CD4-positive, alpha-beta T cell treated with Interferon alpha-2 for 1 hour (primary cell): ENCODE measurements around the gene MAGOHB.
"Not testable (repeated sequence)": the region's sequence is repeated elsewhere in the genome, so short reads cannot be mapped to it uniquely, and the experiment has no call there.

Experiments used
- DNase-seq, 2 donors: peaks; one replicate each; pipeline ENCODE4 v3.0.0-alpha.2; 2020 to 2022

Gene MAGOHB

GRCh38 chr12:10612110-10612509 is 1.3 kb downstream of the MAGOHB start:
- DNase-seq, result no peak

GRCh38 chr12:10611258-10611657 is 2.2 kb downstream of the MAGOHB start:
- not testable (repeated sequence) for DNase-seq

- no peak for DNase-seq
These were observed 3.2 kb downstream of the MAGOHB start for GRCh38 chr12:10610188-10610587.

- no peak for DNase-seq
These were observed 5.4 kb downstream of the MAGOHB start for GRCh38 chr12:10607885-10608458.

GRCh38 chr12:10601860-10602259 is 11.5 kb downstream of the MAGOHB start:
- no peak for DNase-seq

- peak in 1 of 2 donors; percentile 27 for DNase-seq
These were observed 12.4 kb downstream of the MAGOHB start for GRCh38 chr12:10600988-10601387.

GRCh38 chr12:10595881-10596280 is 17.5 kb downstream of the MAGOHB start:
- no peak for DNase-seq

GRCh38 chr12:10590966-10591365 is 22.4 kb downstream of the MAGOHB start:
- DNase-seq, result no peak

GRCh38 chr12:10584415-10584814 is 29.0 kb downstream of the MAGOHB start:
- no peak for DNase-seq

- no peak for DNase-seq
These were observed 30.7 kb downstream of the MAGOHB start for GRCh38 chr12:10582704-10583103.

GRCh38 chr12:10582133-10582532 is 31.3 kb downstream of the MAGOHB start:
- DNase-seq, result not testable (repeated sequence)

- no peak for DNase-seq
These were observed 39.1 kb downstream of the MAGOHB start for GRCh38 chr12:10574307-10574706.

- DNase-seq, result not testable (repeated sequence)
These were observed 41.4 kb downstream of the MAGOHB start for GRCh38 chr12:10572021-10572490.

- no peak for DNase-seq
These were observed 42.3 kb downstream of the MAGOHB start for GRCh38 chr12:10571141-10571540.

- no peak for DNase-seq
These were observed 45.6 kb downstream of the MAGOHB start for GRCh38 chr12:10567813-10568212.

- DNase-seq, result no peak
These were observed 49.4 kb downstream of the MAGOHB start for GRCh38 chr12:10563966-10564365.

GRCh38 chr12:10563002-10563401 is 50.4 kb downstream of the MAGOHB start:
- no peak for DNase-seq

- DNase-seq, result peak; percentile 26 to 69
These were observed 51.0 kb downstream of the MAGOHB start for GRCh38 chr12:10562306-10562933.

- DNase-seq, result peak; percentile 39 to 58
These were observed 54.2 kb downstream of the MAGOHB start for GRCh38 chr12:10559244-10559643.

GRCh38 chr12:10558789-10559188 is 54.6 kb downstream of the MAGOHB start:
- no peak for DNase-seq

- DNase-seq, result no peak
These were observed 55.1 kb downstream of the MAGOHB start for GRCh38 chr12:10558301-10558700.

GRCh38 chr12:10557766-10558165 is 55.6 kb downstream of the MAGOHB start:
- DNase-seq, result no peak

- DNase-seq, result no peak
These were observed 56.1 kb downstream of the MAGOHB start for GRCh38 chr12:10557329-10557728.

GRCh38 chr12:10554756-10555481 is 58.5 kb downstream of the MAGOHB start:
- peak; percentile 47 to 63 for DNase-seq
